HepG2 (cell line): Measurements from ENCODE around the gene XXYLT1. TPM values are rescaled to one million over a fixed set of nuclear protein-coding genes. Genes with fewer than 3 reads are reported as not detected.

Experiments used
- ATAC-seq: fragments of 200-7000 bp; cut with Tn5 transposase; 3 replicates; pipeline ENCODE4 v1.9.1; 2020; ENCODE audit warnings: mild to moderate bottlenecking, moderate library complexity
- BruUV-seq: library from RNA; stranded (reverse); fragments of 400-500 nt; replicated peaks from 2 replicates; lab custom pipeline; 2021; lab: Mats Ljungman, UMichigan
- CTCF ChIA-PET: fragments of 300-600 bp; formaldehyde crosslinking; extraction: SDS; loops from one replicate; lab custom pipeline; 2021; ENCODE audit warnings: low total read pairs, inconsistent platforms, low intra/inter-chr PET ratio; lab: Yijun Ruan, JAX
- POLR2A ChIA-PET: fragments of 350-600 bp; sonication (Branson Sonifier 250); formaldehyde crosslinking; loops from one replicate; lab custom pipeline; 2020; ENCODE audit warnings: antibody characterized with exemption, inconsistent platforms; lab: Yijun Ruan, JAX
- DNase-seq: peaks from one replicate; pipeline ENCODE4 v3.0.0-alpha.2; 2015; ENCODE audit warnings: low spot score
- FAIRE-seq: peaks from 3 replicates; lab custom pipeline; 2011; peaks lifted over from hg19 to GRCh38; lab: Jason Lieb, UNC
- H2AFZ ChIP-seq: one replicate; pipeline ENCODE4 v1.6.1; 2011; ENCODE audit warnings: low read length, inconsistent platforms
- H3K27ac ChIP-seq: fragments of 300-600 bp; 3 replicates; pipeline ENCODE4 v1.8.0; 2011; ENCODE audit warnings: mixed run types, mild to moderate bottlenecking, mixed read lengths, low read length, inconsistent platforms; ENCODE audit not compliant: insufficient read depth; ENCODE audit errors: extremely low read length
- H3K27me3 ChIP-seq, 2 experiments: fragments of 200-600 bp in 1 of 2; 2 replicates in 1 of 2; 3 replicates in 1 of 2; pipeline versions ENCODE4 v1.6.0 to v1.8.0; 2011; ENCODE audit warnings: low read length in 2 of 2, mild to moderate bottlenecking in 2 of 2, moderate library complexity in 2 of 2, inconsistent platforms in 1 of 2; ENCODE audit not compliant: insufficient read depth in 2 of 2, control insufficient read depth in 1 of 2
- H3K36me3 ChIP-seq, 2 experiments: fragments of 200-600 bp in 1 of 2; replicated peaks in 1 of 2; 2 replicates in 1 of 2; 3 replicates in 1 of 2; pipeline versions ENCODE4 v1.5.1 to v1.8.0; 2011; ENCODE audit warnings: low read length in 2 of 2, inconsistent platforms in 1 of 2; ENCODE audit not compliant: insufficient read depth in 2 of 2, control insufficient read depth in 1 of 2
- H3K4me1 ChIP-seq: 2 replicates; pipeline ENCODE4 v1.5.1; 2012; ENCODE audit warnings: low read length, inconsistent platforms; ENCODE audit not compliant: insufficient read depth
- H3K4me2 ChIP-seq: 2 replicates; pipeline ENCODE4 v1.6.0; 2011; ENCODE audit warnings: low read depth, low read length, inconsistent platforms
- H3K4me3 ChIP-seq, 3 experiments: fragments of 200-600 bp in 1 of 3; sonication (generic), shearing (Covaris generic) in 1 of 3; replicated peaks in 1 of 3; 2 replicates each; pipeline ENCODE4 v1.5.1; 2011 to 2016; ENCODE audit warnings: low read length in 3 of 3, inconsistent platforms in 2 of 3, low read depth in 2 of 3, mild to moderate bottlenecking in 2 of 3, control low read depth in 1 of 3, mixed read lengths in 1 of 3; ENCODE audit not compliant: insufficient read depth in 1 of 3
- H3K79me2 ChIP-seq: one replicate; pipeline ENCODE4 v1.6.1; 2011; ENCODE audit warnings: low read length, inconsistent platforms; ENCODE audit not compliant: insufficient read depth
- H3K9ac ChIP-seq: 2 replicates; pipeline ENCODE4 v1.6.0; 2011; ENCODE audit warnings: mild to moderate bottlenecking, low read depth, low read length, inconsistent platforms; ENCODE audit not compliant: insufficient read depth
- H3K9me3 ChIP-seq: 2 replicates; pipeline ENCODE4 v1.5.1; 2012; ENCODE audit warnings: mild to moderate bottlenecking, low read length
- H4K20me1 ChIP-seq: 2 replicates; pipeline ENCODE4 v1.6.0; 2011; ENCODE audit warnings: inconsistent platforms, mild to moderate bottlenecking, low read length, moderate library complexity; ENCODE audit not compliant: insufficient read depth
- MTF2 ChIP-seq: sonication (generic); formaldehyde crosslinking; IDR thresholded peaks from 2 replicates; pipeline ENCODE4 v1.5.0; 2020; ENCODE audit warnings: missing genetic modification reagents, borderline replicate concordance
- SOX13 ChIP-seq, 3 experiments: fragments of 450-650 bp in 1 of 3; sonication (generic) in 1 of 3; formaldehyde crosslinking in 1 of 3; IDR thresholded peaks in 2 of 3; conservative IDR thresholded peaks in 1 of 3; 2 replicates each; pipeline versions ENCODE4 v1.5.0 to v1.6.1; 2016 to 2020; ENCODE audit warnings: antibody characterized with exemption in 1 of 3, mild to moderate bottlenecking in 1 of 3, missing compliant biosample characterization in 1 of 3, missing genetic modification reagents in 1 of 3, moderate library complexity in 1 of 3
- TAF1 ChIP-seq: sonication (generic); formaldehyde crosslinking; IDR thresholded peaks from 2 replicates; pipeline ENCODE4 v1.4.0; 2020; ENCODE audit warnings: missing genetic modification reagents
- ZBTB38 ChIP-seq: sonication (generic); formaldehyde crosslinking; IDR thresholded peaks from 2 replicates; pipeline ENCODE4 v1.5.1; 2020; ENCODE audit warnings: mild to moderate bottlenecking, missing genetic modification reagents
- ZNF609 ChIP-seq: sonication (generic); formaldehyde crosslinking; IDR thresholded peaks from 2 replicates; pipeline ENCODE4 v1.4.0; 2020; ENCODE audit warnings: mild to moderate bottlenecking, missing genetic modification reagents, borderline replicate concordance
- ZNF644 ChIP-seq: IDR thresholded peaks from 2 replicates; pipeline ENCODE4 v1.6.1; 2016; ENCODE audit warnings: low read depth
- ZNF672 ChIP-seq: sonication (generic); formaldehyde crosslinking; IDR thresholded peaks from 2 replicates; pipeline ENCODE4 v1.8.1; 2022; ENCODE audit warnings: missing genetic modification reagents
- ZNF687 ChIP-seq: sonication (generic); formaldehyde crosslinking; IDR thresholded peaks from 2 replicates; pipeline ENCODE4 v1.5.1; 2020; ENCODE audit warnings: mild to moderate bottlenecking, missing genetic modification reagents, moderate library complexity
- ZNF761 ChIP-seq: sonication (generic); formaldehyde crosslinking; conservative IDR thresholded peaks from 2 replicates; pipeline ENCODE4 v1.4.0; 2020; ENCODE audit warnings: mild to moderate bottlenecking, missing genetic modification reagents
- WGBS: methylation state at CpG from one replicate; pipeline ENCODE4 v1.1.6; 2017; ENCODE audit warnings: low lambda C conversion rate; 5-methylcytosine and 5-hydroxymethylcytosine counted together
- in situ Hi-C: cut with HindIII; loops from 2 replicates; pipeline ENCODE4 v1.10.0; 2017; ENCODE audit warnings: low pct_unique_long_range_greater_than_20kb; ENCODE audit not compliant: extremely low pct_ligation_motif_present
- intact Hi-C: fragments of 100-400 bp; cut with micrococcal nuclease; formaldehyde crosslinking; loops from one replicate; pipeline ENCODE4 v1.10.0; 2022; ENCODE audit not compliant: unreplicated experiment
- polyA plus RNA-seq, 8 experiments: library from polyadenylated mRNA; depleted of rRNA in 3 of 8; stranded (reverse) in 7 of 8; unstranded in 1 of 8; fragments of >200 nt; fragmentation: Illumina TruSeq in 4 of 8; extraction: Trizol in 4 of 8; gene quantifications; 2 replicates each; pipeline versions ENCODE4 v1.2.1 to v1.2.3, GENCODE V29; 2011 to 2016; ENCODE audit warnings: low read depth in 4 of 8, missing spikeins in 1 of 8, mixed read lengths in 1 of 8; ENCODE audit not compliant: insufficient read depth in 1 of 8
- total RNA-seq, 5 experiments: library from RNA; depleted of rRNA; stranded (reverse); fragments of >200 nt; fragmentation: Illumina TruSeq; extraction: Trizol; gene quantifications; 2 replicates each; pipeline ENCODE4 v1.2.3, GENCODE V29; 2016; ENCODE audit warnings: low read depth in 1 of 5

The XXYLT1 gene
- total and polyA plus RNA-seq, 2 of the 13 experiments (the other 11 are each of a cell fraction or from before 2014, with no cell fraction given): 17.7 to 19.0 TPM

- no peak for FAIRE-seq
- no peak overlapping the region; the same call in 1 of the 2 replicates for H3K4me2 ChIP-seq
- peaks cover 95% of the 10 kb centered on the region for H3K4me1 ChIP-seq
- ChIA-PET POLR2A (no interaction called here), CTCF (no interaction called here)
- no peak overlapping the region for H2AFZ ChIP-seq
- no peaks in the 10 kb centered on the region for H3K36me3 ChIP-seq
- in situ Hi-C loops: no loop called here
- intact Hi-C loops: no loop called here
- peaks cover 8% of the 10 kb centered on the region for H3K79me2 ChIP-seq
- H3K9ac ChIP-seq: peak overlapping the region; percentile 27; the same call in 1 of the 2 replicates
- TF ChIP-seq ZNF672 (CRISPR knock-in tag): no peak
- no peak for TF ChIP-seq MTF2
- TF ChIP-seq ZNF644: no peak
- no peak for TF ChIP-seq ZNF609 (CRISPR knock-in tag)
- TF ChIP-seq ZNF687: peak; percentile 62
- no peak for TF ChIP-seq TAF1 (CRISPR knock-in tag)
- TF ChIP-seq SOX13 (IDR thresholded peaks at IDR 0.05): no peak
- TF ChIP-seq SOX13 (CRISPR knock-in tag; conservative IDR thresholded peaks at IDR 0.05 in 1 of 2, IDR thresholded peaks at IDR 0.05 in 1 of 2): 0 out of 4 replicates have a peak, but pooled peaks of 1 of the 2 experiments have one; percentile 13
- TF ChIP-seq ZBTB38 (CRISPR knock-in tag): peak; percentile 96
- TF ChIP-seq ZNF761 (CRISPR knock-in tag): no peak
- H3K27me3 ChIP-seq: no peaks in the 10 kb centered on the region
- no peaks in the 10 kb centered on the region for H3K9me3 ChIP-seq
- WGBS: 83% methylated on average over 20 of the region's 20 CpGs
- H4K20me1 ChIP-seq: no peaks in the 10 kb centered on the region
- DNase-seq: peak; percentile 18
- no peak overlapping the region for H3K4me3 ChIP-seq
- peak overlapping the region; percentile 82 for H3K27ac ChIP-seq
- no peak for ATAC-seq
- no TSS peak for BruUV-seq
These were observed 114.6 kb downstream of the XXYLT1 start for GRCh38 chr3:195156286-195156890.
